ENCODE data around the gene PTGES2.

Gene PTGES2

DNA sequence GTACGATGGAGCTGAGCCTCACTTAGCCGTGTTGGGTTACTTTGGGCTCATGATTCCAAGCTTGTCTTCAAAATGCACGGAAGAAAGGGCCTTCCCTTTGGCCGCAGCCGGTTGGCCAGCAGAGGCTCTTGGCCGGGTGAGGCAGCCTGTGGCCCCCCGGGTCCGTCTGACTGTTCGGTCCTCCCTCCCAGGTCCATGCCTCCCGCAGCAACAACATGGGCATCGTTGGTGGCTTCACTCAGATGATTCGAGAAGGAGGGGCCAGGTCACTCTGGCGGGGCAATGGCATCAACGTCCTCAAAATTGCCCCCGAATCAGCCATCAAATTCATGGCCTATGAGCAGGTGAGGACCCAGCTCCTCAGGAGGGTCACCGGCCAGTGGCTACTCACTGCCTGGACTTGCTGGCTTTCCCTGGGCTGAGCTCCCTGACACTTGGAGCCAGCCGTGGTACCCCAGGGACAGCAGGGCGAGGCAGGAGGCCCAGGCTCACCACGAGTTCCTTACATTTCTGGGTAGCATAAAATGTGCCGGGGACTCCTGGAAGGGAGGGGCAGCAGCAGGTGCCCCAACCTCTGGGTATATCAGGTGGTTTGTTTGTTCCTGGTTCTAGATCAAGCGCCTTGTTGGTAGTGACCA lies 21.9 kb downstream of the PTGES2 start:
- in situ Hi-C loops (cut with HindIII; ENCODE audit: low sequenced_read_pairs) = no loop called here
- TF ChIP-seq, protein P1, sequence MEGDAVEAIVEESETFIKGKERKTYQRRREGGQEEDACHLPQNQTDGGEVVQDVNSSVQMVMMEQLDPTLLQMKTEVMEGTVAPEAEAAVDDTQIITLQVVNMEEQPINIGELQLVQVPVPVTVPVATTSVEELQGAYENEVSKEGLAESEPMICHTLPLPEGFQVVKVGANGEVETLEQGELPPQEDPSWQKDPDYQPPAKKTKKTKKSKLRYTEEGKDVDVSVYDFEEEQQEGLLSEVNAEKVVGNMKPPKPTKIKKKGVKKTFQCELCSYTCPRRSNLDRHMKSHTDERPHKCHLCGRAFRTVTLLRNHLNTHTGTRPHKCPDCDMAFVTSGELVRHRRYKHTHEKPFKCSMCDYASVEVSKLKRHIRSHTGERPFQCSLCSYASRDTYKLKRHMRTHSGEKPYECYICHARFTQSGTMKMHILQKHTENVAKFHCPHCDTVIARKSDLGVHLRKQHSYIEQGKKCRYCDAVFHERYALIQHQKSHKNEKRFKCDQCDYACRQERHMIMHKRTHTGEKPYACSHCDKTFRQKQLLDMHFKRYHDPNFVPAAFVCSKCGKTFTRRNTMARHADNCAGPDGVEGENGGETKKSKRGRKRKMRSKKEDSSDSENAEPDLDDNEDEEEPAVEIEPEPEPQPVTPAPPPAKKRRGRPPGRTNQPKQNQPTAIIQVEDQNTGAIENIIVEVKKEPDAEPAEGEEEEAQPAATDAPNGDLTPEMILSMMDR (IDR thresholded peaks at IDR 0.05; ENCODE audit: low read depth, low read length) = no peak
- no peak overlapping the region for H3K4me3 ChIP-seq (ENCODE audit: low read depth, low read length)
- no peak for DNase-seq (ENCODE audit: low read depth, low spot score)

DNA sequence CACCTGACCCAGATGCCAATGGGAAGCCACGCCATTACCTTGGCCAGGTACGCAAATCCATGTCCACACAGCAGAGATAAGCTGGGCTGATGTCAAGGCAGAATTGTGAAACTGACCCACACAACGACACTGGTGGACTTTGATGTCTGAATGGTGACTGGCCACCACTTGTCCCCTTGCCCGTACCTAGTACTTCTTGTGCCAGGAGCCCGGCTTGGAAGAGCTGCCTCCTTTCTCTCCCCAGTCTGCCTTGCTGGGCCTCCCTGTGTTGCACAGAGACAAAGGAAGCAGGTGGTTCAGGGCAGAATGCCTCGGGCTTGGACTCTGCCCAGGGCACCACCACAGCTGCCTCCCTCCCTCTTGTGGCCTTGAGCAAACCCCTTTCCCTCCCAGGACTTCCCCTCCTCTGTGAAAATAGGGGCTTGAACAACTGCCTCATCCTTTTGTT lies 23.3 kb downstream of the PTGES2 start:
- peak; percentile 33 for DNase-seq (ENCODE audit: low read depth, low spot score)
- H3K4me3 ChIP-seq (ENCODE audit: low read depth, low read length) = no peak overlapping the region
- TF ChIP-seq, protein P1 (IDR thresholded peaks at IDR 0.05; ENCODE audit: low read depth, low read length) = no peak
- in situ Hi-C loops (cut with HindIII; ENCODE audit: low sequenced_read_pairs) = no loop called here

DNA sequence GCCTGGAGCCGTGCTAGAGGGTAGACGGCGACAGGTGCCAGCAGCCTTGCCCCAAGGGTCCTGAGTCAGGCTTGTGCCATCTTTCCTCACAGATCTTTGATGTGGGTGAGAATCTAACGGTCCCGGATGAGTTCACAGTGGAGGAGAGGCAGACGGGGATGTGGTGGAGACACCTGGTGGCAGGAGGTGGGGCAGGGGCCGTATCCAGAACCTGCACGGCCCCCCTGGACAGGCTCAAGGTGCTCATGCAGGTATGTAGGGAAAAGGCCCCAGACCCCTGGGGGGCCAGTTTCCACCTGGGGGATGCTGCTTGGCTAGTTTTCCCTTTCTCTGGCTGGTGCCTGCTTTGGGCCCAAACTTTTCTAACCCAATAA lies 24.0 kb downstream of the PTGES2 start:
- TF ChIP-seq, protein P1 (IDR thresholded peaks at IDR 0.05; ENCODE audit: low read depth, low read length) = peak; percentile 25
- DNase-seq (ENCODE audit: low read depth, low spot score) = no peak
- H3K4me3 ChIP-seq (ENCODE audit: low read depth, low read length) = no peak overlapping the region
- in situ Hi-C loops (cut with HindIII; ENCODE audit: low sequenced_read_pairs) = no loop called here

DNA sequence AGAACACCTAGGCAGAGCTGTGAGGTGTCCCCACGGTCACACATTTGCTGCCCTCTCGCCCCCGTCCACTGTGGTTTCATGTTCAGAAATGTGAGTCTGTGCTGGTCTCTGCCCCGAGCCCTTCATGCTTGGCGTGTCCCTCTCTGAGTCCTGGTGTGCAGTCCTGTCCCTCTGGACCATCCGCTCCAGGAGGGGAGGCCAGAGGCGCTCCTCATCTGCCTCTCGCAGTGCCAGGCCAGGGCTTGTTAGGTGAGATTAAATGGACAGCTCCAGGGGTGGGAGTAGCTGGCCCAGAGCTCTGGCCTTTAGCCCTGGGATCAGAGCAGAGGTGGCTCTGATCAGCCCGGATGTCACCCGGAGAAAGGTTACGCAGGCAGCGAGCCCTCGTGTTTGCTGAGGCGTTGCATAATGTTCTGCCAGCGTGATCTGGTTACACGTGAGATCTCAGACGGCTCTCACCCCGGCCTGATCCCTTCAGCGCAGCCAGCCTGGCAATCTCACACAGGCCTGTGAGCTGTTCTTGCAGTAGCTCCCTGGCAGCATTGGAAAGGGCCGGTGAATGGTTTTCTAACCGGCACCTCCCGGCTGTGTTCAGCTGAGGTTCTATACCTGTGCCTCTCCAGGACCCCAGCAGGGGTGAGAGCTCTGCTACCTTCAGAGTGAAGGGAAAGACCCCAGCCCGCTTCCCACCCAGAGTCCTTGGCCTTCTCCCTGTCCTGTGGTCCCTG lies 24.5 kb downstream of the PTGES2 start:
- TF ChIP-seq, protein P1 (IDR thresholded peaks at IDR 0.05; ENCODE audit: low read depth, low read length) = no peak
- DNase-seq (ENCODE audit: low read depth, low spot score) = no peak
- in situ Hi-C loops (cut with HindIII; ENCODE audit: low sequenced_read_pairs) = no loop called here
- no peak overlapping the region for H3K4me3 ChIP-seq (ENCODE audit: low read depth, low read length)

DNA sequence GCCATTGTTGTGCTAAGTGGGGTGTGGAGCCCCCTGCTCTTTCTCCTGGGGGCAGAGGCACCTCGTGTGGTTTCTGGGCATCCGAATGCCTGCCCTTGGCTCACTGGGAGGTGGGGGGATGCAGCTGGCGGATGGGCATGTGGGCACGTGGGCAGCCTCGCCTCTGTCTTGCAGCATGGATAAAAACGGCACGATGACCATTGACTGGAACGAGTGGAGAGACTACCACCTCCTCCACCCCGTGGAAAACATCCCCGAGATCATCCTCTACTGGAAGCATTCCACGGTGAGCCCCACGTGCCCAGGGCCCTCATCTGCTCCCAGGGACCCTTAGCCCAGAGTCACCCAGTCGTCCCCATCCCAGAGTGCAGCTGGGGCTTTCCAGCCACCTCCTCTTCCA lies 25.3 kb downstream of the PTGES2 start:
- DNase-seq (ENCODE audit: low read depth, low spot score) = no peak
- TF ChIP-seq, protein P1 (IDR thresholded peaks at IDR 0.05; ENCODE audit: low read depth, low read length) = no peak
- in situ Hi-C loops (cut with HindIII; ENCODE audit: low sequenced_read_pairs) = no loop called here
- no peak overlapping the region for H3K4me3 ChIP-seq (ENCODE audit: low read depth, low read length)

DNA sequence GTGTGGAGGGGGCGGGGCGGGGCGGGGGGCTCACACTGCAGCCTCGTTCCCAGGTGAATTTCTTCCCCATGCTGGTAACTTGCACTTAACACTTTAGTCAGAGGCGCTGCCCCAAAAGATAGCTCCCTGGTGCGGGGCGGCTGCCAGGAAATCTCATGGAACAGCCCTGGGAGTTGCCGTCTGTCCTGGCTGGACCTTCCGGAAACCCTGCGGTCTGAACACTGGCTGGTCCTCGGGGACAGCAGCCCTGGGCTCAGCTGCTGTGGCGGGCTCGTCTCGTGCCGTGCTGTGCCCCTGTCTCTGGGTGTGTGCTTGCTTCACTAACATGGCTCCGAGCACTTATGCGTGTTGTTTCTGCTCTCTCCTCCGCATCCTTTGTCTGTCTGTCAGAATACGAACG lies 25.8 kb downstream of the PTGES2 start:
- DNase-seq (ENCODE audit: low read depth, low spot score) = no peak
- H3K4me3 ChIP-seq (ENCODE audit: low read depth, low read length) = no peak overlapping the region
- in situ Hi-C loops (cut with HindIII; ENCODE audit: low sequenced_read_pairs) = no loop called here
- TF ChIP-seq, protein P1 (IDR thresholded peaks at IDR 0.05; ENCODE audit: low read depth, low read length) = no peak

Data from astrocyte of the spinal cord (primary cell).